ENCODE results near the gene GRK5. TPM values are rescaled to one million over a fixed set of nuclear protein-coding genes. Genes with fewer than 3 reads are reported as not detected.
A peak's percentile ranks its signal among the peaks of the same experiment; 100 is the strongest.

GRK5 gene
- total and polyA plus RNA-seq, 3 experiments from 2014 or later, result 7.7 to 13.8 (median 13.6) TPM

DNA sequence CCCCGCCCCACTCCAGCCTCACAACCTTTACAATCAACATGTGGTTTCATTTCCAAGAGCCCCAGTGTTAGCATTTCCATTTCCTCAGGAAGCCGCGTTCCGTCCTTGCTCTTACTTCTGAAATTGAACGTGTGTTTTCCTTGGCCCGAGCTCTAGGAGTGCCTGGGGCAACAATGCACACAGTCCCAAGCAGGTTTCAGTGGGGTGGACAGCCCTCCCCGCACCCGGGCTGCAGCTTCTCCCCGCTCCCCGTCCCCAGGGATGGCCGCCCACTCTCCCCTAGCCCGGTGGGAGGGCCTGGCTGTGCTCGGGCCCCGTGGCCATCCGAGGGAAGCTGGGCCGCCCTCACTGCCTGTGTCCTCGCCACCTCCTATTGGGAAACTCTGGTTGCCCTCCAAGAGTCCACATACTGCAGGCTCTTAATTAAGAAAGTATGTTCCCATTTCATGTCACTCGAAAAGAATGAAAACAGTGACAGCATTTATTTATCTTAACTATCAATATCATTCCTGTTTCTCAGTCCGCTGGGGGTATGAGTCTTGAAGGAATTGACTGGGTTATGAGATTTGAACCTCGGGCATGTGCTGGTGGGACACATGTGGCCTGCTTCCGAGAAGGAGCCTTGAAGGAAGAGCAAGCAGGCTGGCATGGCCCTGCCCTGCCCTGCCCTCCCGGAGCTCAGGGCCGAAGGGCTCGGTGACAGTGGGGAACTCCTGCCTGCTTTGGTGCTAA is 163.8 kb downstream of the GRK5 start:
- H3K4me1 Mint-ChIP-seq, result peaks cover 15 to 36% (median 21%) of the 10 kb centered on the region in 3 donors
- POLR2A ChIA-PET, result no interaction called here
- H3K4me3 Mint-ChIP-seq, result no peak overlapping the region
- Histone ChIP-seq H3K27ac (ENCODE audit: low read depth, low read length) (no peak overlapping the region), H3K27me3 (ENCODE audit: insufficient read depth, low read length, poor library complexity, severe bottlenecking) (no peaks in the 10 kb centered on the region), H3K36me3 (ENCODE audit: insufficient read depth, low read length) (no peaks in the 10 kb centered on the region), H3K4me1 (ENCODE audit: insufficient read depth, low read length) (no peaks in the 10 kb centered on the region), H3K4me3 (ENCODE audit: low read length) (no peak overlapping the region), H3K9me3 (ENCODE audit: low read length) (no peaks in the 10 kb centered on the region)
- H3K27ac Mint-ChIP-seq, result peak overlapping the region in 1 of 8 donors; percentile 78
- H3K9me3 Mint-ChIP-seq, result no peaks in the 10 kb centered on the region
- peaks cover 0 to 3% (median 1%) of the 10 kb centered on the region in 3 donors for H3K36me3 Mint-ChIP-seq
- CTCF ChIA-PET, result no interaction called here
- no peak for DNase-seq
- H3K27me3 Mint-ChIP-seq, result no peaks in the 10 kb centered on the region

- Histone ChIP-seq H3K4me3 (ENCODE audit: low read length) (no peak overlapping the region), H3K36me3 (ENCODE audit: insufficient read depth, low read length) (no peaks in the 10 kb centered on the region), H3K4me1 (ENCODE audit: insufficient read depth, low read length) (no peaks in the 10 kb centered on the region), H3K27me3 (ENCODE audit: insufficient read depth, low read length, poor library complexity, severe bottlenecking) (no peaks in the 10 kb centered on the region), H3K27ac (ENCODE audit: low read depth, low read length) (no peak overlapping the region), H3K9me3 (ENCODE audit: low read length) (no peaks in the 10 kb centered on the region)
- Mint-ChIP-seq H3K27ac (no peak overlapping the region), H3K9me3 (no peaks in the 10 kb centered on the region), H3K27me3 (no peaks in the 10 kb centered on the region), H3K4me3 (no peak overlapping the region), H3K4me1 (peaks cover 15 to 37% (median 25%) of the 10 kb centered on the region in 3 donors), H3K36me3 (peaks cover 0 to 1% (median 0%) of the 10 kb centered on the region in 3 donors)
- CTCF ChIA-PET, result interaction anchor here (1.6 kb wide), 1 partner anchor 9 kb away, joined by 3 read pairs; no protein-coding TSS in a partner anchor
- DNase-seq, result no peak
- POLR2A ChIA-PET, result no interaction called here
Observed at GRCh38 chr10:119371704-119372663, 164.6 kb downstream of the GRK5 start.

GRCh38 chr10:119373294-119374102 is 166.1 kb downstream of the GRK5 start:
- no peak overlapping the region for H3K4me3 ChIP-seq (ENCODE audit: low read length)
- H3K4me1 Mint-ChIP-seq, result peaks cover 15 to 39% (median 30%) of the 10 kb centered on the region in 3 donors
- no peaks in the 10 kb centered on the region for H3K9me3 Mint-ChIP-seq
- no peaks in the 10 kb centered on the region for H3K27me3 ChIP-seq (ENCODE audit: insufficient read depth, low read length, poor library complexity, severe bottlenecking)
- peaks cover 0 to 5% (median 0%) of the 10 kb centered on the region in 3 donors for H3K36me3 Mint-ChIP-seq
- H3K9me3 ChIP-seq (ENCODE audit: low read length), result no peaks in the 10 kb centered on the region
- POLR2A ChIA-PET, result no interaction called here
- H3K4me1 ChIP-seq (ENCODE audit: insufficient read depth, low read length), result no peaks in the 10 kb centered on the region
- CTCF ChIA-PET, result interaction anchor here (1.6 kb wide), 1 partner anchor 10 kb away, joined by 3 read pairs; no protein-coding TSS in a partner anchor
- no peaks in the 10 kb centered on the region for H3K27me3 Mint-ChIP-seq
- H3K4me3 Mint-ChIP-seq, result no peak overlapping the region
- H3K27ac ChIP-seq (ENCODE audit: low read depth, low read length), result no peak overlapping the region
- no peaks in the 10 kb centered on the region for H3K36me3 ChIP-seq (ENCODE audit: insufficient read depth, low read length)
- H3K27ac Mint-ChIP-seq, result peak overlapping the region in 1 of 8 donors; percentile 30
- DNase-seq, result no peak

DNA sequence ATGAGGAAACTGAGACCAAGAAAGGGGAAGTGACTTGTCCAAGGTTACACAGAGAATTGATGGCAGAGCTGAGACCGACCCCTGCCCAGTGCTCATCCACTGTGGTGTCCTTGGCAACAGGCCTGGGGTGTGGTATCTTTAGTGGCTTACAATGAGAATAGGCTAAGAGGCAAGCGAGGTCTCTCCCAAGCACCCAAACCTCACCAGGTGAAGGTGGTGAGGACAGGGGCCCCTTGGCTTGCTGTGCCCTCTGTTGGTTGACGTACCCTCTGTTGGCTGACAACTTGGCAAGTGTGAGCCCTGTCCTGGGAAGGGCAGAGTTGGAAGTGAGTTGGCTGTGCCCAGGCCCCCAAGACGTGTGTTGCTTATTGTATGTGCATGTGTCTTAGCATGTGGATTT is 166.9 kb downstream of the GRK5 start:
- Mint-ChIP-seq H3K27ac (no peak overlapping the region), H3K36me3 (peaks cover 0 to 5% (median 0%) of the 10 kb centered on the region in 3 donors), H3K27me3 (no peaks in the 10 kb centered on the region), H3K4me1 (peaks cover 16 to 37% (median 30%) of the 10 kb centered on the region in 3 donors), H3K4me3 (no peak overlapping the region), H3K9me3 (no peaks in the 10 kb centered on the region)
- no peak for DNase-seq
- no peaks in the 10 kb centered on the region for H3K9me3 ChIP-seq (ENCODE audit: low read length)
- H3K27ac ChIP-seq (ENCODE audit: low read depth, low read length), result no peak overlapping the region
- POLR2A ChIA-PET, result no interaction called here
- CTCF ChIA-PET, result no interaction called here
- no peaks in the 10 kb centered on the region for H3K27me3 ChIP-seq (ENCODE audit: insufficient read depth, low read length, poor library complexity, severe bottlenecking)
- H3K4me1 ChIP-seq (ENCODE audit: insufficient read depth, low read length), result no peaks in the 10 kb centered on the region
- H3K36me3 ChIP-seq (ENCODE audit: insufficient read depth, low read length), result no peaks in the 10 kb centered on the region
- no peak overlapping the region for H3K4me3 ChIP-seq (ENCODE audit: low read length)

GRCh38 chr10:119375574-119376272 is 168.4 kb downstream of the GRK5 start:
- H3K27ac ChIP-seq (ENCODE audit: low read depth, low read length), result no peak overlapping the region
- H3K9me3 ChIP-seq (ENCODE audit: low read length), result no peaks in the 10 kb centered on the region
- Mint-ChIP-seq H3K4me3 (no peak overlapping the region), H3K27me3 (no peaks in the 10 kb centered on the region), H3K36me3 (peaks cover 0 to 8% (median 5%) of the 10 kb centered on the region in 3 donors), H3K9me3 (no peaks in the 10 kb centered on the region), H3K4me1 (peaks cover 17 to 37% (median 29%) of the 10 kb centered on the region in 3 donors), H3K27ac (peak overlapping the region in 2 of 8 donors; percentile 18 to 67)
- CTCF ChIA-PET, result no interaction called here
- POLR2A ChIA-PET, result no interaction called here
- H3K4me1 ChIP-seq (ENCODE audit: insufficient read depth, low read length), result no peaks in the 10 kb centered on the region
- no peaks in the 10 kb centered on the region for H3K27me3 ChIP-seq (ENCODE audit: insufficient read depth, low read length, poor library complexity, severe bottlenecking)
- peaks cover 3% of the 10 kb centered on the region for H3K36me3 ChIP-seq (ENCODE audit: insufficient read depth, low read length)
- no peak for DNase-seq
- H3K4me3 ChIP-seq (ENCODE audit: low read length), result no peak overlapping the region

DNA sequence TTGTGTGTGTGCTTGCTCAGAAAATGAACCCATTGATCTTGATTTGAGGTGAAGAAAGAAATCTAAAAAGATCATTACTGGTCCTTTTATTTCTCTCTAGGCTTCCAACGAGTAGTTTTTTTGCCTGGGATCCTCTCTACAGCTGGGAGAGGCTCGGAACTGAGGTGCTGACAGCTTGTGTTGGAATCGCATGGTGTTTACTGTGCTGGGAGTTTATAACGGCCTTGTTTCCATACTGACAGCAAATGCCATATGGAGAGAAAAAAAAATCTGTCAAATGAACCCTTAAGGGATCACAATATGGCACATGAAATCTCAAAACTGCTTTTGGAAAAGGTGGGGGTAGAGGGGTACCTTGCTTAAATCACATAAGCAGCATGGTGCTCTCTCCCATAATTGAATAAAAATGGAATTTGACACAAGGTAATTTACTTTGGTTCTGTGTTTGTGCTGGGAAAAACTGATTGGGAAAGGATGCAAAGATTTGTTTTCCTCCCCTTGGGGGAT is 170.1 kb downstream of the GRK5 start:
- no peak for DNase-seq
- H3K27me3 Mint-ChIP-seq, result no peaks in the 10 kb centered on the region
- Histone ChIP-seq H3K4me1 (ENCODE audit: insufficient read depth, low read length) (no peaks in the 10 kb centered on the region), H3K4me3 (ENCODE audit: low read length) (no peak overlapping the region), H3K9me3 (ENCODE audit: low read length) (no peaks in the 10 kb centered on the region), H3K36me3 (ENCODE audit: insufficient read depth, low read length) (peaks cover 6% of the 10 kb centered on the region), H3K27ac (ENCODE audit: low read depth, low read length) (no peak overlapping the region), H3K27me3 (ENCODE audit: insufficient read depth, low read length, poor library complexity, severe bottlenecking) (no peaks in the 10 kb centered on the region)
- H3K4me3 Mint-ChIP-seq, result no peak overlapping the region
- H3K4me1 Mint-ChIP-seq, result peaks cover 19 to 47% (median 33%) of the 10 kb centered on the region in 3 donors
- H3K27ac Mint-ChIP-seq, result no peak overlapping the region
- H3K36me3 Mint-ChIP-seq, result peaks cover 0 to 21% (median 12%) of the 10 kb centered on the region in 3 donors
- CTCF ChIA-PET, result interaction anchor here (1.4 kb wide), 1 partner anchor 13 kb away, joined by 3 read pairs; no protein-coding TSS in a partner anchor
- POLR2A ChIA-PET, result no interaction called here
- H3K9me3 Mint-ChIP-seq, result no peaks in the 10 kb centered on the region

Measured in CD8-positive, alpha-beta memory T cell (primary cell).